Measurements from ENCODE around the gene TASP1. TPM values are rescaled to one million over a fixed set of nuclear protein-coding genes. Genes with fewer than 3 reads are reported as not detected.

TASP1 gene
- total RNA-seq, 1 experiment from 2014 or later = 13.9 TPM

DNA sequence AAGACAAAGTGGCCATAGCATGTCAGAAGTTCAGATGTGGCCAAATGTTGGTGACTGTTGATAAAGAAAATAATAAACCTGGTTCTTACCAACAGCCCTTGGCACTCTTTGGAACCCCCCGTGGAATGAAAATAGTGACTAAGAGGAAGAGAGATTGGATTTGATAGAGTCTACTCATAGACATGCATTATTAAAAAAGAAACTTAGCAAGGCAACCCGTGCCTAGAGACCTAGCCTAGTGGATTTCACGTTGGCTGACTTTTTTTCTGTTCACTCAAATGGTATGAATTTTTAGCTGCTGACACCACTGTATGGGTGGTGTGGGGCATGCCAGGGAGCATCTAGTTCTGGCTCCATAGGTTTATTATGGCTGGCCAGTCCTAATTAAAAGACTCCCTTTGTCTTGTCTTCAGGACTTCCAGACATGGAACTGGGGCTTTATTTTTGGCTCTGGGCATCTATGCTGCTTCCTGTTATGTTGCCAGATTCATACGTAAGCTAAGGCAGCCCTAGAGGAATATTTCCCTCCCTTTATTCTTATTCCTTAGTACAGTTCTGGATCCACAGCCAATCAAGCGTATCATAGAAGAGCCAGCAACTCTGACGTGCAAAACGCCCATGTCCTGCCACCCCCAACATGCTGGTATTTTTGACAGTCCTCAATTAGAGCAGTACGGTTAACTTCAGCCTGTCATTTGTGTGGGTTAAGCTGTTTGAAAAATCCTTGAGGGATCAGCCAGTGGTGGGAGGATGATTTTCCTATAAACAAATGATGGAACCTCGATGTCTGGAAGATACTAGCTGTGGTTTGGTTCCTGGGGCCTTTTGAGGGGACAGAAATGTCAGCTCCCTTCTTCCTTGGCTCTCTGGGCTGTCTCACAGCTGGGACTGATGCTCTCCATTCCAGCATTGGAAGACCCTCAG lies 290.2 kb downstream of the TASP1 start:
- no peak overlapping the region for H3K4me3 ChIP-seq (ENCODE audit: low read length)
- no peaks in the 10 kb centered on the region for H3F3A ChIP-seq (ENCODE audit: low read length, unreplicated experiment)
- ATAC-seq = no peak
- no peak overlapping the region for H3K27ac ChIP-seq (ENCODE audit: low read length)
- no peaks in the 10 kb centered on the region for H3K9me3 ChIP-seq (ENCODE audit: low read length)
- intact Hi-C loops (cut with micrococcal nuclease) = no loop called here
- H3K36me3 ChIP-seq (ENCODE audit: low read depth, low read length) = no peaks in the 10 kb centered on the region
- no peak overlapping the region for H2AFZ ChIP-seq (ENCODE audit: low read length)
- no peak overlapping the region for H3K9ac ChIP-seq (ENCODE audit: low read length)
- no peaks in the 10 kb centered on the region for H3K4me1 ChIP-seq (ENCODE audit: insufficient read depth, low read length)
- TF ChIP-seq EZH2phosphoT487 (IDR thresholded peaks at IDR 0.05; ENCODE audit: borderline replicate concordance, low read length) = no peak
- no peak for TF ChIP-seq CTCF (conservative IDR thresholded peaks at IDR 0.05; ENCODE audit: low read depth, low read length)
- TF ChIP-seq EZH2 (IDR thresholded peaks at IDR 0.05; ENCODE audit: low read length, unreplicated experiment) = no peak
- peaks cover 7% of the 10 kb centered on the region; the same call in 1 of the 2 replicates for H3K27me3 ChIP-seq (ENCODE audit: low read length)
- no TSS peak for BruUV-seq (replicated peaks)
- no peaks in the 10 kb centered on the region for H3K9me2 ChIP-seq (replicated peaks; ENCODE audit: low read length)
- H3K79me2 ChIP-seq (ENCODE audit: low read length) = no peaks in the 10 kb centered on the region
- CTCF ChIA-PET = no interaction called here
- DNase-seq = no peak
- H4K20me1 ChIP-seq (ENCODE audit: low read length) = no peaks in the 10 kb centered on the region
- no peak overlapping the region for H3K4me2 ChIP-seq (ENCODE audit: low read length)
- POLR2A ChIA-PET (ENCODE audit: unreplicated experiment) = no interaction called here

GRCh38 chr20:13344671-13345070 lies 294.1 kb downstream of the TASP1 start:
- Histone ChIP-seq H3K9ac (ENCODE audit: low read length) (no peak overlapping the region), H3K27me3 (ENCODE audit: low read length) (0 out of 2 replicates have a peak, but pooled peaks cover under 1% of the 10 kb centered on the region), H3K27ac (ENCODE audit: low read length) (no peak overlapping the region), H4K20me1 (ENCODE audit: low read length) (no peaks in the 10 kb centered on the region), H3K79me2 (ENCODE audit: low read length) (no peaks in the 10 kb centered on the region), H3K9me2 (replicated peaks; ENCODE audit: low read length) (no peaks in the 10 kb centered on the region), H3K9me3 (ENCODE audit: low read length) (no peaks in the 10 kb centered on the region), H3F3A (ENCODE audit: low read length, unreplicated experiment) (no peaks in the 10 kb centered on the region), H3K36me3 (ENCODE audit: low read depth, low read length) (no peaks in the 10 kb centered on the region), H3K4me3 (ENCODE audit: low read length) (no peak overlapping the region), H3K4me2 (ENCODE audit: low read length) (no peak overlapping the region), H3K4me1 (ENCODE audit: insufficient read depth, low read length) (no peaks in the 10 kb centered on the region), H2AFZ (ENCODE audit: low read length) (no peak overlapping the region)
- intact Hi-C loops (cut with micrococcal nuclease) = no loop called here
- ChIA-PET CTCF (no interaction called here), POLR2A (ENCODE audit: unreplicated experiment) (no interaction called here)
- DNase-seq = no peak
- no peak for ATAC-seq
- TF ChIP-seq EZH2phosphoT487 (IDR thresholded peaks at IDR 0.05; ENCODE audit: borderline replicate concordance, low read length) = no peak
- no peak for TF ChIP-seq EZH2 (IDR thresholded peaks at IDR 0.05; ENCODE audit: low read length, unreplicated experiment)
- TF ChIP-seq CTCF (conservative IDR thresholded peaks at IDR 0.05; ENCODE audit: low read depth, low read length) = no peak
- BruUV-seq (replicated peaks) = no TSS peak
